ENCODE measurements around the gene ATPAF2.

- TF ChIP-seq CTCF (IDR thresholded peaks at IDR 0.05; ENCODE audit: extremely low read depth in 1 of 2, insufficient read depth in 1 of 2, low read depth in 1 of 2, low read length in 2 of 2), result no peak
- no peak for TF ChIP-seq FOS (IDR thresholded peaks at IDR 0.05; ENCODE audit: borderline replicate concordance, insufficient read depth, low read length)
- TF ChIP-seq JUN (IDR thresholded peaks at IDR 0.05; ENCODE audit: borderline replicate concordance, insufficient read depth, insufficient read length, low read depth), result no peak
- TF ChIP-seq MAX (IDR thresholded peaks at IDR 0.05; ENCODE audit: insufficient read depth, insufficient read length), result no peak
- TF ChIP-seq POLR2AphosphoS5 (IDR thresholded peaks at IDR 0.05; ENCODE audit: insufficient read depth, low read depth, low read length), result no peak
- TF ChIP-seq EZH2 (IDR thresholded peaks at IDR 0.05; ENCODE audit: borderline replicate concordance, low read depth, low read length, severe bottlenecking), result no peak
- TF ChIP-seq MYC (IDR thresholded peaks at IDR 0.05; ENCODE audit: low read depth, low read length), result no peak
- TF ChIP-seq POLR2A (IDR thresholded peaks at IDR 0.05; ENCODE audit: low read depth, low read length), result no peak
These were observed 38.9 kb downstream of the ATPAF2 start for GRCh38 chr17:18000030-18000408.

All from endothelial cell of umbilical vein (primary cell).